ENCODE results near the gene TUBGCP6. TPM values are rescaled to one million over a fixed set of nuclear protein-coding genes. Genes with fewer than 3 reads are reported as not detected.
"Not testable (repeated sequence)": the region's sequence is repeated elsewhere in the genome, so short reads cannot be mapped to it uniquely, and the experiment has no call there.

TUBGCP6 gene
- total RNA-seq, 2 experiments from 2014 or later = 44.5 to 47.8 TPM

DNA sequence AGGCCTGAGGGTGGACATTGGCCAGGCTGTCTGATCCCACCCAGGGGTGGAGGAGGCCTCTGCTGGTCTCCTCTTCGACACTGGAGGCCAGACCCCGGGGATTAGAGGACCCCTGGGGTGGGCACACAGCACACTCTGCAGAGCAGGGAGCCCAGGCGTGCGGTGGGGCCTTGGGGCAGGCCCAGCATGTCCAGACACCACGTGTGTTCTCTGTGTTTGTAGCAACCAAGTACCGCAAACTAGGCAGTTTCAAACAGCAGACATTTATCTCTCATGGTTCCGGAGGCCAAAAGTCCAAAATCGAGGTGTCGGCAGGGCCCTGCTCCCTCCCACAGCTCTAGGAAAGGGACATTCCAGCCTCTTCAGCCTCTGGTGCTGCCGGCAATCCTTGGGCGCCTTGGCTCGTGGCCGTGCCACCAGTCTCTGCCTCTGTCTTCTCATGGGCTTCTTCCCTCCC is 72.8 kb downstream of the TUBGCP6 start:
- H3K9me3 Mint-ChIP-seq = no peaks in the 10 kb centered on the region
- intact Hi-C loops (cut with micrococcal nuclease) = no loop called here
- no peak for DNase-seq
- no peaks in the 10 kb centered on the region for H3K36me3 Mint-ChIP-seq (ENCODE audit: low read depth)
- H3K4me3 Mint-ChIP-seq = peak overlapping the region; percentile 18
- H3K4me1 Mint-ChIP-seq (ENCODE audit: low read depth) = peaks cover 2% of the 10 kb centered on the region
- no peak overlapping the region for H3K27ac Mint-ChIP-seq
- CTCF ChIA-PET = no interaction called here
- H3K27me3 Mint-ChIP-seq (ENCODE audit: low read depth) = peaks cover 30% of the 10 kb centered on the region

DNA sequence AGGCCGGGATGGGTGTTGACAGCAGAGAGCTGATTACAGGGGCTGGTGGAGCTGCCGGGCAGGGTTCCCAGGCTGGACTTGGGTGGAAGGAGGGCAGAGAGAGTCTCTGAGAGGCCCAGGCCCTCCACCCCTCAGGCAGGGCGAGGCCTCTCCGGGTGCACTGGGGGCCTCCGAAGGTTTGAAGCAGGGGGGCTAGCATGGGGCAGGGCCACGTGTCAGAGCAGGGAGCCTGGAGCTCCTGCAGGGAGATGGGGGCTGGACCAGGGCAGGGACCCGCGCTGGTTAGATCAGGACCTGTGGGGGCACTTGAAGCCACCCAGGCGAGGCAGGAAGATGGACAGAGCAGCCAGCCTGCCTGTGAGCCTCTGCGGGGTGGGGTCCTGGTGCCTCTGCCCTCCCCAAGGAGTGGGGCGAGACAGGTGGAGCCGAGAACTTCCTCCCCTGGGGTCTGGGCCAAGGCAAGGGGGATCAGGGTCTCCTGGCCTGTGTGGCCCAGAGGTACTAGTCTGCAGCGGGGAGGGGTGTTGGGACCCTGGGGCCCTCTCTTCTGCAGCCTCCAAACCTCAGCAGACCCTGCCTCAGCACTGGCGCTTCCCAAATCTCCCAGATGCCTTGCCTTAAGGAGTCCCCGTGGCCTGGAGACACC is 73.4 kb downstream of the TUBGCP6 start:
- CTCF ChIA-PET = no interaction called here
- no peak for DNase-seq
- H3K27me3 Mint-ChIP-seq (ENCODE audit: low read depth) = peaks cover 30% of the 10 kb centered on the region
- peaks cover 2% of the 10 kb centered on the region for H3K4me1 Mint-ChIP-seq (ENCODE audit: low read depth)
- H3K9me3 Mint-ChIP-seq = no peaks in the 10 kb centered on the region
- intact Hi-C loops (cut with micrococcal nuclease) = no loop called here
- H3K36me3 Mint-ChIP-seq (ENCODE audit: low read depth) = no peaks in the 10 kb centered on the region
- no peak overlapping the region for H3K27ac Mint-ChIP-seq
- peak overlapping the region; percentile 75 for H3K4me3 Mint-ChIP-seq

- Mint-ChIP-seq H3K27ac (no peak within 1 kb of the TSS), H3K4me1 (ENCODE audit: low read depth) (peaks cover 2% of the 10 kb centered on the region), H3K4me3 (peak within 1 kb of the TSS; percentile 75), H3K9me3 (no peaks in the 10 kb centered on the region), H3K27me3 (ENCODE audit: low read depth) (peaks cover 30% of the 10 kb centered on the region), H3K36me3 (ENCODE audit: low read depth) (no peaks in the 10 kb centered on the region)
- CTCF ChIA-PET = no interaction called here
- intact Hi-C loops (cut with micrococcal nuclease) = loop anchor here (1.0 kb wide), 2 partner anchors 21 to 39 kb away; no protein-coding TSS in a partner anchor
- no peak for DNase-seq
These were observed 74.1 kb downstream of the TUBGCP6 start, which contains the start of gene PANX2 for GRCh38 chr22:50170453-50171318. PANX2 (plus strand) TSS chr22:50170731; CDS start chr22:50170731, 0 bp downstream.

DNA sequence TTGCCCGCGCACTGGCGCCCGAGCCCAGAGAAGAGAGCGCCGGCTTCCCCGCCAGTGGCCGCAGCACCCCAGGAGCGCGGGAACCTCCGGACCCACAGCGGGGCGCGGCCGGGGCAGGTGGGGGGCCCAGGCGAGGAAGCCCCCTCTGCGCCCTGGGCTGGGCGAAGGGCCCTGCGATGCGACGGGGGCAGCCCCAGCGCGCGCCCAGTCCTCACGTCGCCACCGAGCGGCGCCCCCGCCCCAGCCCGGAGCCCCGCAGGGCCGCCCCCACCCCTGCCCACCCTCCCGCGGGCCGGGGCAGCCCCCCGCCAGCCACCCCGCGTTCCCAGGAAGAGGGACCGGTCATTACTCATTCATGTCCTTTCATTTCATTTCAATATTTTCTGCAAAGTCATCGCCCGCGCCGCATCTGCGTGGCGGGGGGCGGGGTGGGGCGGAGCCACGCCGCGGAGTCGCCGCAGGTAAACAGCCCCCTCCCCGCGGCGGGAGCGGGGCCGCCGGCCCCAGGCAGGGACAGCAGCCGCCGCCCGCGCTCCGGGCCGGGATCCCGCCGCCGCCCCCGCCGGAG is 75.0 kb downstream of the TUBGCP6 start:
- Mint-ChIP-seq H3K36me3 (ENCODE audit: low read depth) (no peaks in the 10 kb centered on the region), H3K27me3 (ENCODE audit: low read depth) (peaks cover 32% of the 10 kb centered on the region), H3K4me1 (ENCODE audit: low read depth) (peaks cover 2% of the 10 kb centered on the region), H3K4me3 (peak overlapping the region; percentile 57), H3K9me3 (no peaks in the 10 kb centered on the region), H3K27ac (no peak overlapping the region)
- CTCF ChIA-PET = no interaction called here
- DNase-seq = peak; percentile 84
- intact Hi-C loops (cut with micrococcal nuclease) = loop anchor here (1.0 kb wide), 2 partner anchors 21 to 39 kb away; no protein-coding TSS in a partner anchor

DNA sequence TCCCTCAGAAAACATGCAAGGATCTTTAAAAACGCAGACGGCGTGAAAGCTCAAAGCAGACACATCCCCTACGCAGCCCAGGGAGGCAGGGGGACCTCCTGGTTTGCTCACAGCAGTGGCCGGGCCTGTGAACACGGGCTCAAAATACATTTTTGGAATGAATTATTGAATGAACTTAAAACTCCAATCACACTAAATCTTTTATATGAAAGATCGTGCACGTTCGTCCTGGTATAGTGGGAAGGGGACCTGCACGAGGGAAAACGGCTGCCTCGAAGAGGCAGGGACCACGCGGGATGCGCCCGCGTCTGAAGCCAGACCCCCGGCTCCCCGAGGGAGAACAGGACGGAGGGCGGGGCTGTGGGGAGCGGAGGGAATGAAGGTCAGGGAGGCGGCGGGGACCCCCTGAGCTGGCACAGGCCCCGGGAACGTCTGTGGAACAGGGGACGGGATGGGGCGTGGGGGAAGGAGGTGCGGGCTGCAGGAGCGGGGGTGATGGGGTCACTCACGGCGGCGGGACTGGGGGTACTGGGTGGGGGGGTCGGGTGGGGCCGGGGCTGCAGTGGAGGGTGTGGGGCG is 75.6 kb downstream of the TUBGCP6 start:
- no peaks in the 10 kb centered on the region for H3K9me3 Mint-ChIP-seq
- H3K4me3 Mint-ChIP-seq = peak overlapping the region; percentile 61
- H3K4me1 Mint-ChIP-seq (ENCODE audit: low read depth) = peaks cover 2% of the 10 kb centered on the region
- DNase-seq = no peak
- peaks cover 32% of the 10 kb centered on the region for H3K27me3 Mint-ChIP-seq (ENCODE audit: low read depth)
- no peak overlapping the region for H3K27ac Mint-ChIP-seq
- no peaks in the 10 kb centered on the region for H3K36me3 Mint-ChIP-seq (ENCODE audit: low read depth)
- intact Hi-C loops (cut with micrococcal nuclease) = no loop called here
- CTCF ChIA-PET = no interaction called here

- DNase-seq; CTCF ChIA-PET; H3K36me3 Mint-ChIP-seq (ENCODE audit: low read depth); H3K4me1 Mint-ChIP-seq (ENCODE audit: low read depth); intact Hi-C loops (cut with micrococcal nuclease); H3K27ac Mint-ChIP-seq; H3K9me3 Mint-ChIP-seq: not testable (repeated sequence)
- Mint-ChIP-seq H3K27me3 (ENCODE audit: low read depth) (peaks cover 29% of the 10 kb centered on the region), H3K4me3 (peak overlapping the region; percentile 61)
These were observed 76.2 kb downstream of the TUBGCP6 start for GRCh38 chr22:50168490-50169180.

DNA sequence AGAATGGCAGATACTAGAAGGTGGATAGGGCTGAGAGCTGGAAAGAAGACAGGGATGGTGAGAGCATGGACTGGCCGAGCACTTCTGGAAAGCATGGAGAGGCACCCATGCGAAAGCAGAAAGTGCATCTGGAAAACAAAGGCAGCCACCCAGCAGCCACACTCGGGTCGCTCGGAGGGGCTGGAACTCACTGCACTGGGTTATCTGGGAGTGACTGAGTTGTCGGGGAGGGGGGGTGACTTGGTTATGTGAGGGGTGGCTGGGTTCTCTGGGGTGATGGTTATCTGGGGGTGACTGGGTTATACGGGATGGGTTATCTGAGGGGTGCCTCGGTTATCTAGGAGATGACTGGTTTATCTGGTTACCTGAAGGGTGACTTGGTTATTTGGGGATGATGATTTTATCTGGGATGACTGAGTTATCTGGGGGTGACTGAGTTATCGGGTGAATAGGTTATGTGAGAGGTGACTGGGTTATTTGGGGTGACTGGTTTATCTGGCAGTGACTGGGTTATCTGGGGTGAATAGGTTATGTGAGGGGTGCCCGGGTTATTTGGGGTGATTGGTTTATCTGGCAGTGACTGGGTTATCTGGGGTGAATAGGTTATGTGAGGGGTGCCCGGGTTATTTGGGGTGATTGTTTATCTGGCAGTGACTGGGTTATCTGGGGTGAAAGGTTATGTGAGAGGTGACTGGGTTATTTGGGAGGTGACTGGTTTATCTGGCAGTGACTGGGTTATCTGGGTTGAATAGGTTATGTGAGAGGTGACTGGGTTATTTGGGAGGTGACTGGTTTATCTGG is 76.9 kb downstream of the TUBGCP6 start:
- H3K27me3 Mint-ChIP-seq (ENCODE audit: low read depth) = peaks cover 29% of the 10 kb centered on the region
- DNase-seq = no peak
- H3K4me1 Mint-ChIP-seq (ENCODE audit: low read depth) = peaks cover 2% of the 10 kb centered on the region
- no peaks in the 10 kb centered on the region for H3K36me3 Mint-ChIP-seq (ENCODE audit: low read depth)
- no peak overlapping the region for H3K27ac Mint-ChIP-seq
- CTCF ChIA-PET = no interaction called here
- no peaks in the 10 kb centered on the region for H3K9me3 Mint-ChIP-seq
- intact Hi-C loops (cut with micrococcal nuclease) = no loop called here
- H3K4me3 Mint-ChIP-seq = no peak overlapping the region

Other genes with a start within 250 kb of the TUBGCP6 start
- gene IL17REL, start 232.3 kb downstream of the TUBGCP6 start, total RNA-seq = under 1 TPM; 0.12 to 0.15 TPM
- gene TTLL8, start 186.7 kb downstream of the TUBGCP6 start, total RNA-seq = not detected
- gene MLC1, start 159.6 kb downstream of the TUBGCP6 start, total RNA-seq = under 1 TPM in 1 of 2 experiments, not detected in 1; 0.05 TPM
- not detected for gene MOV10L1, start 155.0 kb downstream of the TUBGCP6 start, total RNA-seq
- 1 to 10 TPM; 1.2 to 1.7 TPM for gene PANX2, start 74.3 kb downstream of the TUBGCP6 start, total RNA-seq
- 10 to 100 TPM; 61.0 to 62.8 TPM for gene TRABD, start 59.1 kb downstream of the TUBGCP6 start, total RNA-seq
- 10 to 100 TPM; 16.5 to 16.7 TPM for gene SELENOO, start 44.0 kb downstream of the TUBGCP6 start, total RNA-seq
- 10 to 100 TPM; 35.4 to 38.0 TPM for gene HDAC10, start 6.2 kb upstream of the TUBGCP6 start, total RNA-seq
- 10 to 100 TPM; 12.3 to 12.4 TPM for gene MAPK12, start 16.7 kb upstream of the TUBGCP6 start, total RNA-seq
- gene MAPK11, start 25.4 kb upstream of the TUBGCP6 start, total RNA-seq = 10 to 100 TPM; 17.5 to 17.9 TPM
- gene PLXNB2, start 62.6 kb upstream of the TUBGCP6 start, total RNA-seq = 10 to 100 TPM in 1 of 2 experiments, 1 to 10 TPM in 1; 9.8 to 10.4 TPM
- gene DENND6B, start 82.0 kb upstream of the TUBGCP6 start, total RNA-seq = 1 to 10 TPM; 1.8 to 2.1 TPM
- 10 to 100 TPM; 33.7 to 34.7 TPM for gene PPP6R2, start 98.3 kb upstream of the TUBGCP6 start, total RNA-seq
- gene SBF1, start 230.0 kb upstream of the TUBGCP6 start, total RNA-seq = 100 to 1,000 TPM; 100 TPM
- 1 to 10 TPM; 7.5 to 8.3 TPM for gene ADM2, start 236.5 kb upstream of the TUBGCP6 start, total RNA-seq
- under 1 TPM in 1 of 2 experiments, not detected in 1; 0.31 TPM for gene MIOX, start 241.8 kb upstream of the TUBGCP6 start, total RNA-seq